ENCODE data around the gene LGALS4.

- TF ChIP-seq, protein P1, sequence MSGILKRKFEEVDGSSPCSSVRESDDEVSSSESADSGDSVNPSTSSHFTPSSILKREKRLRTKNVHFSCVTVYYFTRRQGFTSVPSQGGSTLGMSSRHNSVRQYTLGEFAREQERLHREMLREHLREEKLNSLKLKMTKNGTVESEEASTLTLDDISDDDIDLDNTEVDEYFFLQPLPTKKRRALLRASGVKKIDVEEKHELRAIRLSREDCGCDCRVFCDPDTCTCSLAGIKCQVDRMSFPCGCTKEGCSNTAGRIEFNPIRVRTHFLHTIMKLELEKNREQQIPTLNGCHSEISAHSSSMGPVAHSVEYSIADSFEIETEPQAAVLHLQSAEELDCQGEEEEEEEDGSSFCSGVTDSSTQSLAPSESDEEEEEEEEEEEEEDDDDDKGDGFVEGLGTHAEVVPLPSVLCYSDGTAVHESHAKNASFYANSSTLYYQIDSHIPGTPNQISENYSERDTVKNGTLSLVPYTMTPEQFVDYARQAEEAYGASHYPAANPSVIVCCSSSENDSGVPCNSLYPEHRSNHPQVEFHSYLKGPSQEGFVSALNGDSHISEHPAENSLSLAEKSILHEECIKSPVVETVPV (CRISPR knock-in tag; IDR thresholded peaks at IDR 0.05), result no peak
- TF ChIP-seq PATZ1 (CRISPR knock-in tag; IDR thresholded peaks at IDR 0.05; ENCODE audit: borderline replicate concordance) (no peak), ZNF70 (CRISPR knock-in tag; IDR thresholded peaks at IDR 0.05) (no peak), SNAI2 (CRISPR knock-in tag; IDR thresholded peaks at IDR 0.05) (no peak), OSR1 (CRISPR knock-in tag; IDR thresholded peaks at IDR 0.05) (no peak), RARB (CRISPR knock-in tag; IDR thresholded peaks at IDR 0.05) (no peak), ZFP3 (CRISPR knock-in tag; IDR thresholded peaks at IDR 0.05) (no peak), ARNTL (CRISPR knock-in tag; IDR thresholded peaks at IDR 0.05; ENCODE audit: borderline replicate concordance, low read depth) (no peak)
- TF ChIP-seq, protein P2, sequence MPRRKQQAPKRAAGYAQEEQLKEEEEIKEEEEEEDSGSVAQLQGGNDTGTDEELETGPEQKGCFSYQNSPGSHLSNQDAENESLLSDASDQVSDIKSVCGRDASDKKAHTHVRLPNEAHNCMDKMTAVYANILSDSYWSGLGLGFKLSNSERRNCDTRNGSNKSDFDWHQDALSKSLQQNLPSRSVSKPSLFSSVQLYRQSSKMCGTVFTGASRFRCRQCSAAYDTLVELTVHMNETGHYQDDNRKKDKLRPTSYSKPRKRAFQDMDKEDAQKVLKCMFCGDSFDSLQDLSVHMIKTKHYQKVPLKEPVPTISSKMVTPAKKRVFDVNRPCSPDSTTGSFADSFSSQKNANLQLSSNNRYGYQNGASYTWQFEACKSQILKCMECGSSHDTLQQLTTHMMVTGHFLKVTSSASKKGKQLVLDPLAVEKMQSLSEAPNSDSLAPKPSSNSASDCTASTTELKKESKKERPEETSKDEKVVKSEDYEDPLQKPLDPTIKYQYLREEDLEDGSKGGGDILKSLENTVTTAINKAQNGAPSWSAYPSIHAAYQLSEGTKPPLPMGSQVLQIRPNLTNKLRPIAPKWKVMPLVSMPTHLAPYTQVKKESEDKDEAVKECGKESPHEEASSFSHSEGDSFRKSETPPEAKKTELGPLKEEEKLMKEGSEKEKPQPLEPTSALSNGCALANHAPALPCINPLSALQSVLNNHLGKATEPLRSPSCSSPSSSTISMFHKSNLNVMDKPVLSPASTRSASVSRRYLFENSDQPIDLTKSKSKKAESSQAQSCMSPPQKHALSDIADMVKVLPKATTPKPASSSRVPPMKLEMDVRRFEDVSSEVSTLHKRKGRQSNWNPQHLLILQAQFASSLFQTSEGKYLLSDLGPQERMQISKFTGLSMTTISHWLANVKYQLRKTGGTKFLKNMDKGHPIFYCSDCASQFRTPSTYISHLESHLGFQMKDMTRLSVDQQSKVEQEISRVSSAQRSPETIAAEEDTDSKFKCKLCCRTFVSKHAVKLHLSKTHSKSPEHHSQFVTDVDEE (CRISPR knock-in tag; IDR thresholded peaks at IDR 0.05), result no peak
Measured at GRCh38 chr19:38843175-38843758, 30.5 kb upstream of the LGALS4 start.

All from SK-N-SH treated with all-trans-retinoic acid at 6 μM for 48 hours (cell line).